Right atrium auricular region (tissue), 2 donors: ENCODE measurements around the gene HSD17B14. TPM values are rescaled to one million over a fixed set of nuclear protein-coding genes. Genes with fewer than 3 reads are reported as not detected.

ENCODE experiments used
- DNase-seq: peaks from one replicate; pipeline ENCODE4 v3.0.0-alpha.2; 2019; ENCODE audit warnings: low spot score
- H3K27ac ChIP-seq, 2 donors: fragments of 200-600 bp; sonication (generic); 1 replicate in 1 of 2; 2 replicates in 1 of 2; pipeline ENCODE4 v1.5.1; 2016 to 2019
- H3K27me3 ChIP-seq, 2 donors: fragments of 200-600 bp; sonication (generic); one replicate each; pipeline versions ENCODE4 v1.5.1 to v1.6.0; 2017 to 2019
- H3K36me3 ChIP-seq: fragments of 200-600 bp; sonication (generic); one replicate; pipeline ENCODE4 v1.5.1; 2016
- H3K4me1 ChIP-seq, 2 donors: fragments of 200-600 bp; sonication (generic); one replicate each; pipeline versions ENCODE4 v1.5.1 to v1.6.0; 2017 to 2019
- H3K4me3 ChIP-seq, 2 donors: fragments of 200-600 bp; sonication (generic); 1 replicate in 1 of 2; 2 replicates in 1 of 2; pipeline ENCODE4 v1.5.1; 2017 to 2019; ENCODE audit warnings: mild to moderate bottlenecking in 1 of 2, moderate library complexity in 1 of 2
- H3K9me3 ChIP-seq, 2 donors: fragments of 200-600 bp; sonication (generic); one replicate each; pipeline ENCODE4 v1.5.1; 2019
- CTCF ChIP-seq, 2 donors: fragments of 200-600 bp; sonication (generic); IDR thresholded peaks; one replicate each; pipeline ENCODE4 v1.5.1; 2019; ENCODE audit warnings: antibody characterized with exemption in 2 of 2
- total RNA-seq, 2 donors: library from RNA; depleted of rRNA; stranded (reverse); fragments of >200 nt; gene quantifications; one replicate each; pipeline ENCODE4 v1.1.0, GENCODE V29; 2016

The HSD17B14 gene
- total RNA-seq, 2 donors from 2014 or later = 3.7 to 6.3 TPM

GRCh38 chr19:48868114-48868886 lies 32.0 kb upstream of the HSD17B14 start, which contains the start of gene PLEKHA4:
Gene PLEKHA4 (minus strand): TSS chr19:48868617. CDS start chr19:48867620, 997 bp downstream.
- peak; percentile 77 for DNase-seq

GRCh38 chr19:48867746-48868113 lies 31.4 kb upstream of the HSD17B14 start:
- no peak for DNase-seq
- no peak for TF ChIP-seq CTCF (IDR thresholded peaks at IDR 0.05)

More at GRCh38 chr19:48868114-48868886, 32.0 kb upstream of the HSD17B14 start, which contains the start of gene PLEKHA4:
- Histone ChIP-seq H3K4me3 (peak within 1 kb of the TSS; percentile 34 to 40), H3K9me3 (no peaks in the 10 kb centered on the region), H3K36me3 (peaks cover 9% of the 10 kb centered on the region), H3K4me1 (peaks cover 0 to 30% of the 10 kb centered on the region in 2 donors), H3K27ac (peak within 1 kb of the TSS; percentile 81 to 85), H3K27me3 (no peaks in the 10 kb centered on the region)
- no peak for TF ChIP-seq CTCF (IDR thresholded peaks at IDR 0.05)

GRCh38 chr19:48867123-48867745 lies 30.9 kb upstream of the HSD17B14 start:
- peak overlapping the region; percentile 34 to 40 for H3K4me3 ChIP-seq
- H3K27ac ChIP-seq = peak overlapping the region; percentile 81 to 85
- H3K27me3 ChIP-seq = no peaks in the 10 kb centered on the region
- no peak for TF ChIP-seq CTCF (IDR thresholded peaks at IDR 0.05)
- DNase-seq = peak; percentile 63
- no peaks in the 10 kb centered on the region for H3K9me3 ChIP-seq
- H3K4me1 ChIP-seq = peaks cover 0 to 28% of the 10 kb centered on the region in 2 donors
- H3K36me3 ChIP-seq = peaks cover 6% of the 10 kb centered on the region

More at GRCh38 chr19:48867746-48868113, 31.4 kb upstream of the HSD17B14 start:
- Histone ChIP-seq H3K4me3 (peak overlapping the region; percentile 34 to 40), H3K27ac (peak overlapping the region; percentile 81 to 85), H3K4me1 (peaks cover 0 to 28% of the 10 kb centered on the region in 2 donors), H3K9me3 (no peaks in the 10 kb centered on the region), H3K27me3 (no peaks in the 10 kb centered on the region), H3K36me3 (peaks cover 6% of the 10 kb centered on the region)

GRCh38 chr19:48866692-48867091 lies 30.4 kb upstream of the HSD17B14 start:
- H3K4me1 ChIP-seq = peaks cover 0 to 28% of the 10 kb centered on the region in 2 donors
- no peak overlapping the region for H3K4me3 ChIP-seq
- DNase-seq = no peak
- no peaks in the 10 kb centered on the region for H3K27me3 ChIP-seq
- peaks cover 6% of the 10 kb centered on the region for H3K36me3 ChIP-seq
- no peaks in the 10 kb centered on the region for H3K9me3 ChIP-seq
- no peak for TF ChIP-seq CTCF (IDR thresholded peaks at IDR 0.05)
- peak overlapping the region in 1 of 2 donors; percentile 81 for H3K27ac ChIP-seq

GRCh38 chr19:48862827-48863226 lies 26.5 kb upstream of the HSD17B14 start:
- no peak for TF ChIP-seq CTCF (IDR thresholded peaks at IDR 0.05)
- H3K27ac ChIP-seq = no peak overlapping the region
- no peak overlapping the region for H3K4me3 ChIP-seq
- no peaks in the 10 kb centered on the region for H3K9me3 ChIP-seq
- H3K36me3 ChIP-seq = peaks cover 13% of the 10 kb centered on the region
- H3K27me3 ChIP-seq = no peaks in the 10 kb centered on the region
- no peak for DNase-seq
- H3K4me1 ChIP-seq = peaks cover 0 to 16% of the 10 kb centered on the region in 2 donors
